Femur (tissue), 1 donor: ENCODE measurements around the gene CELSR2.
"Not testable (repeated sequence)": the region's sequence is repeated elsewhere in the genome, so short reads cannot be mapped to it uniquely, and the experiment has no call there.

ENCODE experiments used
- DNase-seq: peaks from one replicate; pipeline ENCODE4 v3.0.0-alpha.2; 2017

The CELSR2 gene

GRCh38 chr1:109281680-109282496 lies 32.5 kb downstream of the CELSR2 start:
- peak; percentile 26 for DNase-seq

DNA sequence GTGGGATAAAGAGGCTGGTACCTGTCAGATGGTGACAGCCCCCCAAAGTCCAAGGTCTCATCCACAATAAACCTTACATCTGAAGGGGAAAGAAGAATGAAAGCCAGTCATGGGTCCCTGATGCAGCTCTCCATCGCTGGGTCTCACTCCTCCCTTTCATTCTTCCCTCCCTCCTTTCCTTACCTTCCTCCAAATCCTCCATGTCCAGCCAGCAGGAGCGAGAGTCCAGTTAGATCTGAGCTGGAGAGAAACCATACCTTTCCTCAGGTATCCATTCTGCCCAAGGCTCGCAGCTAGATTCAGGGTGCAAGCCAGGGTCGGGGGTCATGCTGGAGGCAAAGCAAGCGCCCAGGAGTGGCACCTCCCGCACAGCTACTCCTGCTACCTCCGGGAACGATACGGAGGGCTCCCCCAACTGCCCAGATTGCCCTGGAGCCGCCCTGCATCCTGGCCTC lies 33.2 kb downstream of the CELSR2 start:
- no peak for DNase-seq

DNA sequence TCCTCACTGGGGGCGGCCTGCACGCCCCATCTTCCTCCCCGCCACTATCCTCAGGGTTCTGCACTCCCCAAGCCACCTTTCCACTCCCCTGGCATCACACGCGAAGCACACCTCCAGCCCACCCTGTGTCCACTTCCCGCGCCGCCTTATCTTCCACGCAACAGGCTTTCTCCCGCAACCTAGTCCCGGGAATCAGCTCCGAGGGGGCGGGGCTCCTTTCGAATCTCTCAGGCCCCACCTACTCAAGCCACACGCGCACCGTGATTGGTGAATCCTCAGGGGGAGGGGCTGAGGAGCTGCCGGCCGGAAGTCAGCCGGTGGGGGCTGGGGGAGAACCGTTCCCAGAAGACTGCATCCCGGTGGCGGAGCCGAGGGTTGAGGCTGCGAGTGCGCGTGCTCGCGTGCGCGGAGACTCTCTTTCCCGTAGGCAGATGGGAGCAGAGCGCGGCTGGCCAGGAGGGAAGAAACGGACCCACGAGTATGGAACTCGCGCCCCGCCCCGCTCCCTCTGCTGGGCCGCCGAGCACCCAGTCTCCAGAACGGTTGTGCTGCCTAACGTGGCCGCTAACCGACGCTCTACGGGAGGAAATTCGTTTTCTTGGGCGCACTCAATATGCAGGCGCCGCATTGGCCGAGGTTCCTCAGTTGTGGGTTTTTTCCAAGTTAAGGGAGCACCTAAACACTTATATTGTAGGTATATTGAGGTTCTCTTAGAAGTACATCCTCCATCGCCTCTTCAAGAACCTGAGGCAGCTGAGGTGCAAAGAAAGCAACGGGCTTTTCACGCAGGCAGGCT lies 33.8 kb downstream of the CELSR2 start, which contains the start of gene PSRC1:
TSS of gene PSRC1 (minus strand) at position 194 of the 796 bp plus-strand sequence.
- DNase-seq, result peak; percentile 97

- DNase-seq, result peak; percentile 10
These were observed 34.6 kb downstream of the CELSR2 start for GRCh38 chr1:109283748-109284600.

DNA sequence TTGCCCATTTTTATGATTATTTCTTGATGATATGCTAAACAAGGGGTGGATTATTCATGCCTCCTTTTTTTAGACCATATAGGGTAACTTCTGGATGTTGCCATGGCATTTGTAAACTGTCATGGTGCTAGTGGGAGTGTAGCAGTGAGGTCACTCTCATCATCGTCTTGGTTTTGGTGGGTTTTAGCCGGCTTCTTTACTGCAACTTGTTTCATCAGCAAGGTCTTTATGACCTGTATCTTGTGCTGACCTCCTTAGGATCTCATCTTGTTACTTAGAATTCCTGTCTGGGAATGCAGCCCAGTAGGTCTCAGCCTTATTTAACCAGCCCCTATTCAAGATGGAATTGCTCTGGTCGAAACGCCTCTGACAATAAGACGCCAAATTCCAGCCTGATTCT lies 37.4 kb downstream of the CELSR2 start:
- not testable (repeated sequence) for DNase-seq

- DNase-seq, result no peak
These were observed 40.8 kb downstream of the CELSR2 start for GRCh38 chr1:109290137-109290536.

DNA sequence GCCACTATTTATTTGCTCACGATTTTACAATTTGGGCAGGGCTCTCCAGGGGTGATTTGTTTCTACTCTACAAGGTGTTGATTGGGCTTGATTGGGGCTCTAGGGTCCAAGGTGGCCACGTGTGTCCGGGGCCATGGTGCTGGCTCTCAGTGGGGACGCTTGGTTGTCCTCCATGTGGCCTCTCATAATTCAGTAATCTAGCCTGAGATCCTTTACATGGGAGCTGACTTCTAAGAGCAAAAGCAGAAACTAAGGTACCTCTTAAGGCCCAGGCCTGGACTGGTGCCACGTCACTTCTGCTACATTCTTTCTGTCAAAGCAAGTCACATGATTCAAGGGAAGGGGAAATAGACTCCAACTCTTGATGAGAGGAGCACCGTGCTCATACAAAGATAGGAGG lies 41.7 kb downstream of the CELSR2 start:
- DNase-seq, result no peak

- DNase-seq, result no peak
These were observed 43.0 kb downstream of the CELSR2 start for GRCh38 chr1:109292364-109292763.

- no peak for DNase-seq
These were observed 43.7 kb downstream of the CELSR2 start for GRCh38 chr1:109293026-109293425.

GRCh38 chr1:109294481-109294880 lies 45.1 kb downstream of the CELSR2 start:
- DNase-seq, result no peak

GRCh38 chr1:109295712-109296415 lies 46.5 kb downstream of the CELSR2 start:
- no peak for DNase-seq

DNA sequence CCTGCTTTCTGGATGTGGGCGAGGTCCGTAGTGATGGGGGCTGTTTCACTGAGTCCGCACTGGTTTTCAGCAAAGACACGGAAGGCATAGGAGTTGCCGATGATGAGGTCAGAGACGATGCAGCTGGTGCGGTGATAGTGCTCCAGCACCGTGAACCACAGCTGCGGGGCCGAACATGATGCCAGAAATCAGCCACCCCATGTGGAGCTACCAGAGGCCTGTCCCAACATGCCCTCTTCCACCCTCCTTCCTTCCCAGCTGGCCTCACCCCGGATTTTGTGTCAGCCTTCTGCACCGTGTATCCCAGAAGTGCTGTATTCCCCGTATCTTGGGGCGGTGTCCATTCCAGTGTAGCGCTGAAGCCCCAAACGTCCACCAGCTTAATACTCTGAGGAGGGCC lies 47.4 kb downstream of the CELSR2 start:
- DNase-seq, result no peak

GRCh38 chr1:109298666-109299557 lies 49.6 kb downstream of the CELSR2 start:
- peak; percentile 57 for DNase-seq

- peak; percentile 88 for DNase-seq
These were observed 50.4 kb downstream of the CELSR2 start for GRCh38 chr1:109299558-109300343.

- DNase-seq, result no peak
These were observed 51.4 kb downstream of the CELSR2 start for GRCh38 chr1:109300650-109301151.

- DNase-seq, result no peak
These were observed 52.5 kb downstream of the CELSR2 start for GRCh38 chr1:109301874-109302273.

GRCh38 chr1:109304226-109304920 lies 55.0 kb downstream of the CELSR2 start:
- no peak for DNase-seq

- DNase-seq, result not testable (repeated sequence)
These were observed 56.7 kb downstream of the CELSR2 start for GRCh38 chr1:109305991-109306390.

DNA sequence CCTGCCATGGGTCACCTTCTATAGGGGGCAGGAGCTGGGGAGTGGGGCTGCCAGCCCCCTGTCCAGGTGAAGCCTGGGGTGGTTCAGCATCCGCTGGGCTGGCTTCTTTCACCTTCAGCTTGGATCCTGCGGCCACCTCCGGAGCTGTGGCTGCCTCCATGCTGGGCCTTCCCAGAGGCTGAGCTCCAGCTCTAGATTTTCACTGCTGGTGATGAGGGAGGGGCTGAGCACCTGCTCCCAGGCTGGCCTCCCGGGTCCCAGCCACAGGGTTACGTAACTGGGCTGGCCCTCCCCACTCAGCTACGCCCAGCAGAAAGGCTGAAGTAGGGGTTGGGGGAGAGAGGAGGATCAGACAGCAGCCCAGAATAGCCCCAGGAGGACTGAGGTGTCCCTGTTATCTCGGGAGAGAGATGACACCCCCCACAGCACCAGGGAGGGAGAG lies 57.5 kb downstream of the CELSR2 start, which contains the start of gene MYBPHL:
TSS of gene MYBPHL (minus strand) at position 180 of the 442 bp plus-strand sequence. CDS start at position 160, 20 bp downstream.
- no peak for DNase-seq
